22Rv1 (cell line): ENCODE data around the gene FBN2.

Source experiments
- H3K27ac ChIP-seq: fragments of 450-650 bp; 2 replicates; pipeline ENCODE4 v1.5.1; 2017
- ZFX ChIP-seq: fragments of 450-650 bp; IDR thresholded peaks from 2 replicates; pipeline ENCODE4 v1.6.1; 2017; ENCODE audit warnings: antibody characterized with exemption, borderline replicate concordance
- TF ChIP-seq, protein P1 (sequence below): fragments of 450-650 bp; IDR thresholded peaks from 2 replicates; pipeline ENCODE4 v1.5.1; 2017; ENCODE audit warnings: mild to moderate bottlenecking

FBN2 gene

DNA sequence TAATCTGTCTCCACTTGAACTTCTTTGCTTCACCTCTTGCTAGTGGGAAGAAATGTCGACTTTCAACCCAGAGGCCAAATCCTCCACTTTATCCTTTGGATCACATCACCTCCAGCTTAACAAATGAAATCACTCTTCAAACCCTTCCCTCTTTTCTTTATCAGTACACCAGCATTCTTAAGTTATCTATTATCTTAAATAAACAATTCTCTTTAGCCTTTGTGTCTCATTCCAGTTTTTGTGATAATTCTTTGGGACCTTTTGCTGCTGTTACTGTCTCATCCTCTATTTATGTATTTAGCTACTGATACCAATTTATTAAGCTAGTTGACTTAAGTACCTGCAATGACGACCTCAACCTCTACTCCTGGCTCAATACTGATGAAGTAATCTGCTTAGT lies 28.1 kb upstream of the FBN2 start:
- TF ChIP-seq, protein P1, sequence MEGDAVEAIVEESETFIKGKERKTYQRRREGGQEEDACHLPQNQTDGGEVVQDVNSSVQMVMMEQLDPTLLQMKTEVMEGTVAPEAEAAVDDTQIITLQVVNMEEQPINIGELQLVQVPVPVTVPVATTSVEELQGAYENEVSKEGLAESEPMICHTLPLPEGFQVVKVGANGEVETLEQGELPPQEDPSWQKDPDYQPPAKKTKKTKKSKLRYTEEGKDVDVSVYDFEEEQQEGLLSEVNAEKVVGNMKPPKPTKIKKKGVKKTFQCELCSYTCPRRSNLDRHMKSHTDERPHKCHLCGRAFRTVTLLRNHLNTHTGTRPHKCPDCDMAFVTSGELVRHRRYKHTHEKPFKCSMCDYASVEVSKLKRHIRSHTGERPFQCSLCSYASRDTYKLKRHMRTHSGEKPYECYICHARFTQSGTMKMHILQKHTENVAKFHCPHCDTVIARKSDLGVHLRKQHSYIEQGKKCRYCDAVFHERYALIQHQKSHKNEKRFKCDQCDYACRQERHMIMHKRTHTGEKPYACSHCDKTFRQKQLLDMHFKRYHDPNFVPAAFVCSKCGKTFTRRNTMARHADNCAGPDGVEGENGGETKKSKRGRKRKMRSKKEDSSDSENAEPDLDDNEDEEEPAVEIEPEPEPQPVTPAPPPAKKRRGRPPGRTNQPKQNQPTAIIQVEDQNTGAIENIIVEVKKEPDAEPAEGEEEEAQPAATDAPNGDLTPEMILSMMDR, result no peak
- TF ChIP-seq ZFX, result no peak
- H3K27ac ChIP-seq, result 0 out of 2 replicates have a peak overlapping the region, but pooled peaks have one; percentile 0

DNA sequence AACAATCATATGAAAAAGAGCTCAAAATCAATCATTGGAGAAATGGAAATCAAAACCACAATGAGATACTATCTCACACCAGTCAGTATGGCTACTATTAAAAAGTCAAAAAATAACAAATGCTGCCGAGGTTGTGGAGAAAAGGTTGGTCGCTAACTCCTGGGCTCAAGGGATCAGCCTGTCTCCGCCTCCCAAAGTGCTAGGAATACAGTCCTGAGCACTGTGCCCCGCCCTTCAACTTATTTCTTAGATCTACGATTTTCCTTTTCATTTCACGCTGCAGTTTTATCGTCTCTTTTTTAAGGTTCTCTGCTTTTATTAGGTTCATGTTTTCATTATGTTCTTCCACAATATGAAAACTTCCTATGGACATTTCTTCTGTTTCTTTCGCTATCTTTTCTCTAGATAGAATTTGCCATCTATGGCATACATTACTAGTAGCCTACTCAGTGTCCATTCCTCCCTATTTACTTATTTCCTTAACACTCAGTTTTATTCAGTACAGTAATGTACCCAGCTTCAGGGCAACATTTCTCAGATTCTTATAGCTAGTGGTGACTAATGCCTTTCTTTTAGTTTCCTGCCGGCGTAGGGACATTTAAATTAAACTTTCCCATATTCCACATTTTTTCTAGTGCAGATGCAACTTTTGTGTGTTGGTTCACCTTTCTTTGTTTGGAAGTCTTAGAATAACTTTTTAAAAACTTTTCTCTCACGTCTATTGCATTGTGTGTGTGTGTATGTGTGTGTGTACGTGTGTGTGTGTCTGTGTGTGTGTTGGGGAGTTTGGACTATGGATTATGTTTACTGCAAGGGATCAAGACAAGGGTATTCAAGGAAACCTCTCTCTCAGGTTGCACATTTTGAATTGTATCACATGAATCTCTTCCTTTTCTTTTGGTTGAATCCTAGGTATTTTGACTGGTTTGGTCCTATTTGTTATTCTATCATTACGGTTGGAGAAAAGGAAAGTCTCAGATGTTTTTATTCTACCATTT lies 21.6 kb upstream of the FBN2 start:
- TF ChIP-seq, protein P1, result no peak
- no peak for TF ChIP-seq ZFX
- no peak overlapping the region for H3K27ac ChIP-seq

DNA sequence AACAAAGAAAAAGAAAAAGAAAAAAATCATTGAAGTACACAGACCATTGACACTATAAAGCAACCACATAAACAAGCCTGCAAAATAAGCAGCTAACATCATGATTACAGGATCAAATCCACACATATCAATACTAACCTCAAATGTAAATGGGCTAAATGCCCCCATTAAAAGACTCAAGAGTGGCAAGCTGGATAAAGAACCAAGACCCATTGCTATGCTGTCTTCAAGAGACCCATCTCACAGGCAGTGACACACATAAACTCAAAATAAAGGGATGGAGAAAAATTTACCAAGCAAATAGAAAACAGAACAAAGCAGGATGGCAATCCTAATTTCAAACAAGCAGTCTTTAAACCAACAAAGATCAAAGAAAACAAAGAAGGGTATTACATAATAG lies 15.7 kb upstream of the FBN2 start:
- TF ChIP-seq, protein P1, result no peak
- TF ChIP-seq ZFX, result no peak

DNA sequence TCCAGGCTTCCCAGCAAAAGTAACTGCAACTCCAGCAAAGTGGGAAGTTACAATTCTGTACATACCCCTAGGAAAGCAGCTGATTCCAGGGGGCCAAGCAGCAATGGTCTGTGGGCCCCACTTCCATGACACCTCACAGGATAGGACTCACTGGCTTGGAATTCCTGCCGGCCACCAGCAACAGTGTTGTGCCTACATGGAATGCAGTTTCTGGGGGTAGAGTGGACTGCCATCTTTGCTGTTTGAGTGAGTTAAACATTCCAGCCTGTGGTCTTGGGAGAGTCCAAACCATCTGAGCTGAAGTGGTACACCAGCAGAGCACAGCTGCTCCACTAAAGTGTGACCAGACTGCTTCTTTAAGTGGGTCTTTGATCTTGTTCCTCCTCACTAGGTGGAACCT lies 13.4 kb upstream of the FBN2 start:
- no peak for TF ChIP-seq ZFX
- TF ChIP-seq, protein P1, result no peak

More for the DNA sequence above, 15.7 kb upstream of the FBN2 start:
- H3K27ac ChIP-seq, result no peak overlapping the region

DNA sequence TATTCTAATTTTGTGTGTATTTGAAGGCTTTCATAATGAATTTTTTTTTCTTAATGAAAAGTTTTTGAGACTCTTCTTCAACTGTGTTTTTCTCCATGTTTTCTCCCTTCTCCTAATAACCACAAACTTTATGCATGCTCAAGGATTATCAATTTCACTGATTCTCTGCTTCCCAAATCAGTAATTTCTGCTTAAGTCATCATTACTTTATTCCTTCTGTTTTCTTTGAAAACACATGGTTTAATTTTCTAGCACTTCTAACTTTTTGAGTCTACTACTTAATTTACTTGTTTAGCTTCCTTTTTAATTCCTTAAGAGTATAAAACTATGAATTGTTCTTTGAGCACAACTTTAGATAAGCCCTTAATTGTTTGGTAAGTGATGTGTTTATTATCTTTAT lies 11.5 kb upstream of the FBN2 start:
- H3K27ac ChIP-seq, result no peak overlapping the region
- no peak for TF ChIP-seq ZFX
- TF ChIP-seq, protein P1, result no peak

More for the DNA sequence above, 13.4 kb upstream of the FBN2 start:
- H3K27ac ChIP-seq, result no peak overlapping the region

DNA sequence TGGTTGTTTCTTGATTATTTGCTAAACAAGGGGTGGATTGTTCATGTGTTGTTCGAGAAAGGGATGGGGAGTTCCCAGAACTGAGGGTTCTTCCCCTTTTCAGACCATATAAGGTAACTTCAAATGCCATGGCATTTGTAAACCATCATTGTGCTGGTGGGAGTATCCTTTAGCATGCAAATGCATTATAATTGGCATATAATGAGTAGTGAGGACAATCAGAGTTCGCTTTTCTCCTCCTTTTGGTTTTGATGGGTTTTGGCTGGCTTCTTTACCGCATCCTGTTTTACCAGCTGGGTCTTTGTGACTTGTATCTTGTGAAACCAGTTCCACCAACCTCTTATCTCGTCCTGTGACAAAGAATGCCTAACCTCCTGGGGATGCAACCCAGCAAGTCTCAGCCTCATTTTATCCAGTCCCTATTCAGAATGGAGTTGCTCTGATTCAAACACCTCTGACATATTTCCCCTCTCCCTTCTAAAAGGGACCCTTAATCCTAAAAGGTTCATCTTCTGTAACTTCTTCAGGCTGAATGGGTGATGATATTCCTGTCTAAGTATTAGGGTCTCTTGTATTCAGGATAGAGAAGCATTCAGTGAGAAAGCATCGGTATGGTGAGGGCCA lies 8.7 kb upstream of the FBN2 start:
- no peak overlapping the region for H3K27ac ChIP-seq
- no peak for TF ChIP-seq ZFX
- TF ChIP-seq, protein P1, result no peak

DNA sequence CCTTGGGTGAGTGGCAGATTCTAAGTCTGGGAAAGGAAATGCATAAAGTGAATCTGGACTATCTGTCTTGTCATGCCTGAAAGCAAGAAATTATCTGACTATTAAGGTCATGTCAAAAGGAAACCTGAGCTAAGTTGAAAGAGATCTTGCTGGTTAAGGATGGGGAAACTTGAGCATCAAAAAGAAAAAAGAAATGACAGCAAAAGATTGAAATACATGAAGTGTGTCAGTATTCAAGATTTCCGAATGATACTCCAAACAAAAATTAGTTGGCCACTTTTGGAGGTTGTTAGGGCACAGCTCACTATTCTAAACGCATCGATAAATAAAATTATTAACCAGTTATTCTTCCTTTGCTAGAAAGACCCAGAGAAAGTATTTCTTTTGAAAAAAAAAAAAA lies 3.3 kb upstream of the FBN2 start:
- no peak overlapping the region for H3K27ac ChIP-seq
- TF ChIP-seq ZFX, result no peak
- TF ChIP-seq, protein P1, result no peak
